ENCODE results near the gene JAGN1. TPM values are rescaled to one million over a fixed set of nuclear protein-coding genes. Genes with fewer than 3 reads are reported as not detected.
"Not testable (repeated sequence)": the region's sequence is repeated elsewhere in the genome, so short reads cannot be mapped to it uniquely, and the experiment has no call there.

Gene JAGN1
- total RNA-seq, 1 experiment from 2014 or later: 34.2 TPM

- CTCF ChIA-PET: no interaction called here
- Mint-ChIP-seq H3K27me3 (ENCODE audit: unreplicated experiment) (no peaks in the 10 kb centered on the region), H3K36me3 (ENCODE audit: insufficient read depth, unreplicated experiment) (no peaks in the 10 kb centered on the region), H3K4me1 (ENCODE audit: low read depth, unreplicated experiment) (no peaks in the 10 kb centered on the region), H3K9me3 (ENCODE audit: low read depth, unreplicated experiment) (no peaks in the 10 kb centered on the region), H3K4me3 (ENCODE audit: low read depth, unreplicated experiment) (no peak overlapping the region), H3K27ac (ENCODE audit: unreplicated experiment) (no peak overlapping the region)
- DNase-seq: no peak
- BruUV-seq (replicated peaks): no TSS peak
- no peak for TF ChIP-seq CTCF (IDR thresholded peaks at IDR 0.05; ENCODE audit: unreplicated experiment)
- intact Hi-C loops (cut with micrococcal nuclease; ENCODE audit: unreplicated experiment): no loop called here
Measured at GRCh38 chr3:9866639-9867038, 23.8 kb upstream of the JAGN1 start.

- Mint-ChIP-seq H3K36me3 (ENCODE audit: insufficient read depth, unreplicated experiment) (no peaks in the 10 kb centered on the region), H3K27me3 (ENCODE audit: unreplicated experiment) (no peaks in the 10 kb centered on the region), H3K27ac (ENCODE audit: unreplicated experiment) (no peak overlapping the region), H3K4me1 (ENCODE audit: low read depth, unreplicated experiment) (no peaks in the 10 kb centered on the region), H3K4me3 (ENCODE audit: low read depth, unreplicated experiment) (no peak overlapping the region), H3K9me3 (ENCODE audit: low read depth, unreplicated experiment) (no peaks in the 10 kb centered on the region)
- DNase-seq: no peak
- CTCF ChIA-PET: no interaction called here
- BruUV-seq (replicated peaks): no TSS peak
- no peak for TF ChIP-seq CTCF (IDR thresholded peaks at IDR 0.05; ENCODE audit: unreplicated experiment)
- intact Hi-C loops (cut with micrococcal nuclease; ENCODE audit: unreplicated experiment): no loop called here
Measured at GRCh38 chr3:9867106-9867505, 23.3 kb upstream of the JAGN1 start.

- no peak overlapping the region for H3K4me3 Mint-ChIP-seq (ENCODE audit: low read depth, unreplicated experiment)
- H3K9me3 Mint-ChIP-seq (ENCODE audit: low read depth, unreplicated experiment): no peaks in the 10 kb centered on the region
- TF ChIP-seq CTCF (IDR thresholded peaks at IDR 0.05; ENCODE audit: unreplicated experiment): no peak
- DNase-seq: no peak
- no peak overlapping the region for H3K27ac Mint-ChIP-seq (ENCODE audit: unreplicated experiment)
- CTCF ChIA-PET: no interaction called here
- intact Hi-C loops (cut with micrococcal nuclease; ENCODE audit: unreplicated experiment): no loop called here
- no TSS peak for BruUV-seq (replicated peaks)
- H3K27me3 Mint-ChIP-seq (ENCODE audit: unreplicated experiment): no peaks in the 10 kb centered on the region
- no peaks in the 10 kb centered on the region for H3K4me1 Mint-ChIP-seq (ENCODE audit: low read depth, unreplicated experiment)
- H3K36me3 Mint-ChIP-seq (ENCODE audit: insufficient read depth, unreplicated experiment): no peaks in the 10 kb centered on the region
Measured at GRCh38 chr3:9869955-9870354, 20.5 kb upstream of the JAGN1 start.

GRCh38 chr3:9870978-9871377 lies 19.4 kb upstream of the JAGN1 start:
- no peaks in the 10 kb centered on the region for H3K9me3 Mint-ChIP-seq (ENCODE audit: low read depth, unreplicated experiment)
- H3K4me3 Mint-ChIP-seq (ENCODE audit: low read depth, unreplicated experiment): no peak overlapping the region
- no peaks in the 10 kb centered on the region for H3K36me3 Mint-ChIP-seq (ENCODE audit: insufficient read depth, unreplicated experiment)
- DNase-seq: no peak
- CTCF ChIA-PET: interaction anchor here (0.7 kb wide), 1 partner anchor 863 kb away, joined by 3 read pairs; no protein-coding TSS in a partner anchor
- BruUV-seq (replicated peaks): no TSS peak
- H3K27me3 Mint-ChIP-seq (ENCODE audit: unreplicated experiment): no peaks in the 10 kb centered on the region
- no peak overlapping the region for H3K27ac Mint-ChIP-seq (ENCODE audit: unreplicated experiment)
- no peaks in the 10 kb centered on the region for H3K4me1 Mint-ChIP-seq (ENCODE audit: low read depth, unreplicated experiment)
- intact Hi-C loops (cut with micrococcal nuclease; ENCODE audit: unreplicated experiment): no loop called here
- TF ChIP-seq CTCF (IDR thresholded peaks at IDR 0.05; ENCODE audit: unreplicated experiment): no peak

- H3K4me3 Mint-ChIP-seq (ENCODE audit: low read depth, unreplicated experiment); H3K36me3 Mint-ChIP-seq (ENCODE audit: insufficient read depth, unreplicated experiment); H3K9me3 Mint-ChIP-seq (ENCODE audit: low read depth, unreplicated experiment); BruUV-seq (replicated peaks); intact Hi-C loops (cut with micrococcal nuclease; ENCODE audit: unreplicated experiment); CTCF ChIA-PET; H3K4me1 Mint-ChIP-seq (ENCODE audit: low read depth, unreplicated experiment); H3K27ac Mint-ChIP-seq (ENCODE audit: unreplicated experiment); DNase-seq; H3K27me3 Mint-ChIP-seq (ENCODE audit: unreplicated experiment): not testable (repeated sequence)
Measured at GRCh38 chr3:9872067-9872466, 18.3 kb upstream of the JAGN1 start.

Measured in Calu3 (cell line).